H9 (cell line): Measurements from ENCODE around the gene ACTN4. TPM values are rescaled to one million over a fixed set of nuclear protein-coding genes. Genes with fewer than 3 reads are reported as not detected.
A peak's percentile ranks its signal among the peaks of the same experiment; 100 is the strongest.

Experiments
- DNase-seq: peaks from one replicate; pipeline ENCODE4 v3.0.0-alpha.2; 2017
- H2AFZ ChIP-seq: one replicate; pipeline ENCODE4 v1.6.1; 2013; ENCODE audit warnings: mild to moderate bottlenecking, low read length, control low read depth, moderate library complexity
- H2AK5ac ChIP-seq: 2 replicates; pipeline ENCODE4 v1.6.1; 2013; ENCODE audit warnings: low read length, control low read depth, mixed read lengths; ENCODE audit not compliant: insufficient read length
- H2BK120ac ChIP-seq: one replicate; pipeline ENCODE4 v1.6.1; 2013; ENCODE audit warnings: low read depth, mild to moderate bottlenecking, low read length, control low read depth, inconsistent platforms; ENCODE audit not compliant: poor library complexity, severe bottlenecking
- H2BK12ac ChIP-seq: 2 replicates; pipeline ENCODE4 v1.6.1; 2013; ENCODE audit warnings: low read length, control low read depth, mixed read lengths, low read depth; ENCODE audit not compliant: insufficient read length
- H2BK15ac ChIP-seq: 2 replicates; pipeline ENCODE4 v1.6.1; 2013; ENCODE audit warnings: low read depth, low read length, control low read depth
- H2BK20ac ChIP-seq: one replicate; pipeline ENCODE4 v1.6.1; 2013; ENCODE audit warnings: low read depth, mild to moderate bottlenecking, low read length, control low read depth, inconsistent platforms; ENCODE audit not compliant: poor library complexity, severe bottlenecking
- H2BK5ac ChIP-seq: 2 replicates; pipeline ENCODE4 v1.6.1; 2013; ENCODE audit warnings: low read length, control low read depth, mixed read lengths; ENCODE audit not compliant: insufficient read length
- H3K14ac ChIP-seq: 2 replicates; pipeline ENCODE4 v1.6.1; 2013; ENCODE audit warnings: low read length, control low read depth; ENCODE audit not compliant: insufficient read depth
- H3K18ac ChIP-seq: 2 replicates; pipeline ENCODE4 v1.6.1; 2013; ENCODE audit warnings: low read depth, mild to moderate bottlenecking, mixed read lengths, low read length, control low read depth; ENCODE audit not compliant: insufficient read length
- H3K23ac ChIP-seq: 2 replicates; pipeline ENCODE4 v1.6.1; 2013; ENCODE audit warnings: low read length, control low read depth, mixed read lengths, low read depth; ENCODE audit not compliant: insufficient read length
- H3K23me2 ChIP-seq: 2 replicates; pipeline ENCODE4 v1.6.1; 2013; ENCODE audit warnings: low read depth, mild to moderate bottlenecking, mixed read lengths, low read length, control low read depth; ENCODE audit not compliant: insufficient read length, poor library complexity, severe bottlenecking
- H3K27ac ChIP-seq: 2 replicates; pipeline ENCODE4 v1.5.1; 2013; ENCODE audit warnings: low read length, control low read depth, mixed read lengths, low read depth; ENCODE audit not compliant: insufficient read length
- H3K27me3 ChIP-seq: 2 replicates; pipeline ENCODE4 v1.6.1; 2013; ENCODE audit warnings: low read length, control low read depth, inconsistent platforms; ENCODE audit not compliant: insufficient read depth
- H3K4ac ChIP-seq: 2 replicates; pipeline ENCODE4 v1.6.1; 2013; ENCODE audit warnings: low read depth, mild to moderate bottlenecking, control low read depth, inconsistent platforms, low read length, moderate library complexity
- H3K4me1 ChIP-seq: 2 replicates; pipeline ENCODE4 v1.6.1; 2013; ENCODE audit warnings: low read length, control low read depth, inconsistent platforms; ENCODE audit not compliant: insufficient read depth
- H3K4me2 ChIP-seq: 2 replicates; pipeline ENCODE4 v1.6.1; 2013; ENCODE audit warnings: low read length, control low read depth, mixed read lengths; ENCODE audit not compliant: insufficient read length, insufficient read depth
- H3K56ac ChIP-seq: 2 replicates; pipeline ENCODE4 v1.6.1; 2013; ENCODE audit warnings: low read depth, mild to moderate bottlenecking, mixed read lengths, low read length, control low read depth; ENCODE audit not compliant: insufficient read length
- H3K79me1 ChIP-seq: 2 replicates; pipeline ENCODE4 v1.6.1; 2013; ENCODE audit warnings: low read depth, mild to moderate bottlenecking, moderate library complexity, low read length, control low read depth, inconsistent platforms; ENCODE audit not compliant: insufficient read depth, poor library complexity, severe bottlenecking
- H3K79me2 ChIP-seq: 2 replicates; pipeline ENCODE4 v1.6.1; 2013; ENCODE audit warnings: low read length, control low read depth, inconsistent platforms; ENCODE audit not compliant: insufficient read depth
- H3K9ac ChIP-seq: 2 replicates; pipeline ENCODE4 v1.6.1; 2013; ENCODE audit warnings: low read length, control low read depth, mixed read lengths; ENCODE audit not compliant: insufficient read length; ENCODE audit errors: extremely low read depth
- H3K9me3 ChIP-seq: one replicate; pipeline ENCODE4 v1.6.1; 2013; ENCODE audit warnings: low read depth, low read length, inconsistent platforms; ENCODE audit not compliant: control insufficient read depth
- H3T11ph ChIP-seq: one replicate; pipeline ENCODE4 v1.6.1; 2013; ENCODE audit warnings: mild to moderate bottlenecking, low read length, control low read depth, inconsistent platforms
- H4K20me1 ChIP-seq: one replicate; pipeline ENCODE4 v1.6.1; 2013; ENCODE audit not compliant: control insufficient read depth, insufficient read length, insufficient read depth
- H4K5ac ChIP-seq: 2 replicates; pipeline ENCODE4 v1.6.1; 2013; ENCODE audit warnings: low read depth, mild to moderate bottlenecking, mixed read lengths, low read length, control low read depth; ENCODE audit not compliant: insufficient read length
- H4K8ac ChIP-seq: replicated peaks from 2 replicates; pipeline ENCODE4 v1.6.1; 2013; ENCODE audit warnings: low read length, control low read depth, mixed read lengths, low read depth; ENCODE audit not compliant: insufficient read length
- H4K91ac ChIP-seq: 2 replicates; pipeline ENCODE4 v1.6.1; 2013; ENCODE audit warnings: low read depth, mild to moderate bottlenecking, moderate library complexity, mixed read lengths, low read length, control low read depth; ENCODE audit not compliant: insufficient read length
- H3K27ac Mint-ChIP-seq, 3 experiments: 2 replicates in 2 of 3; 3 replicates in 1 of 3; pipeline ENCODE4 v1.8.0; 2020 to 2021; ENCODE audit warnings: mixed read lengths in 3 of 3, mild to moderate bottlenecking in 1 of 3, moderate library complexity in 1 of 3
- H3K27me3 Mint-ChIP-seq: 2 replicates; pipeline ENCODE4 v1.8.0; 2021; ENCODE audit warnings: low read depth, mild to moderate bottlenecking, moderate library complexity, mixed read lengths
- H3K36me3 Mint-ChIP-seq, 3 experiments: 2 replicates in 2 of 3; 3 replicates in 1 of 3; pipeline ENCODE4 v1.8.0; 2020 to 2021; ENCODE audit warnings: low read depth in 3 of 3, mixed read lengths in 3 of 3; ENCODE audit not compliant: insufficient read depth in 1 of 3
- H3K4me1 Mint-ChIP-seq, 2 experiments: 2 replicates each; pipeline ENCODE4 v1.8.0; 2020; ENCODE audit warnings: mixed read lengths in 2 of 2
- H3K4me3 Mint-ChIP-seq, 2 experiments: 2 replicates in 1 of 2; 3 replicates in 1 of 2; pipeline ENCODE4 v1.8.0; 2020 to 2021; ENCODE audit warnings: mild to moderate bottlenecking in 2 of 2, mixed read lengths in 2 of 2, moderate library complexity in 1 of 2
- H3K9me3 Mint-ChIP-seq, 2 experiments: 2 replicates in 1 of 2; 3 replicates in 1 of 2; pipeline ENCODE4 v1.8.0; 2020; ENCODE audit warnings: mild to moderate bottlenecking in 2 of 2, mixed read lengths in 2 of 2, moderate library complexity in 1 of 2
- CTCF ChIP-seq: fragments of 200-600 bp; sonication (generic); conservative IDR thresholded peaks from 3 replicates; pipeline ENCODE4 v1.8.0; 2021; ENCODE audit warnings: antibody characterized with exemption, mild to moderate bottlenecking
- WGBS: extraction: QIAGEN DNeasy Blood & Tissue Kit; methylation state at CpG from one replicate; pipeline ENCODE4 v1.1.7; 2013; ENCODE audit warnings: missing lambda C conversion rate, low lambda C conversion rate, mixed read lengths; ENCODE audit not compliant: insufficient read length; ENCODE audit errors: extremely low coverage; 5-methylcytosine and 5-hydroxymethylcytosine counted together
- total RNA-seq: library from RNA; stranded (reverse); gene quantifications from 2 replicates; pipeline ENCODE4 v1.2.1, GENCODE V29; 2021

ACTN4 gene
- total RNA-seq, 1 experiment from 2014 or later = 369 TPM

DNA sequence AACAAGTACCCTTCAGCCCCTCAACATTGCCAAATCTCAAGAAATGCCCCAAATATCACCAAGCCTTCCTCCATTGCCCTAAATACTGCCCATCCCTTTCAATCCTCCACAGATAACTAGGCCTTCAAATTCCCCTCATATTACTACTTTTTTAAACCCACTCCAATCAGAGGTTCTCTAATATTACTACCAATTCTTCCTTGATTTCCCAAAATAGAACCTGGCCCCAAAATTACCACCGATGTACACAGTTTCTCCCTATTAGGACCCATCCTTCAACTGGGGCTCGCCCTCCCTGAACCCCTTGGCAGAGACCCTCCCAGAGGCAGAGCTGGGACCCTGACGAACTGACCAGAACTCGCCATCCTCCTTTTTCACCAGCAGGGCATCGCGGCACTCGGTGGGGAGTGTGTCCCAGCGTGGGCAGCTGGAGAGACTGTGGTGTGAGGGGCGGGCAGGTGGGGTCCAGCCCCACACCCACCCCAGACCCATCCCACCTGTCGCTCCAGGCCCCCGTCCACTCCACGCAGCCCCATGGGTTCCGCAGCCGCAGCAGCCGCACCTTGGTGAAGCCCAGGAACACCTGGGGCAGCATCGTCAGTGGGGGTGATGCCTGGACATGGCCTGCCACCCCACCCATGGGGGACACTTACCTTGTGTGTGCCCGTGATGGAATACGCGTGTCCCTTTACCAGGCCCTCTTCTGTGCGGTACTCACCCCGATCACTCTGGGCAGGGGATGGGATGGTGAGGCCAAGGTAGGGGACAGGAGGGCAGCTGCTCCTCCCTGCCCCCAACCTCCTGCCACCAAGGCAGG is 90.7 kb downstream of the ACTN4 start:
- Mint-ChIP-seq H3K36me3 (peaks cover 0 to 6% (median 0%) of the 10 kb centered on the region in 3 experiments; a peak in 3 of 7 replicates), H3K27ac (no peak overlapping the region), H3K9me3 (no peaks in the 10 kb centered on the region; a peak in 1 of 5 replicates), H3K27me3 (peaks cover 26% of the 10 kb centered on the region), H3K4me3 (peak overlapping the region in 1 of 2 experiments; percentile 18; a peak in 4 of 5 replicates), H3K4me1 (peaks cover 4 to 10% of the 10 kb centered on the region in 2 experiments; a peak in 3 of 4 replicates)
- no peak overlapping the region for H2BK15ac ChIP-seq
- H2AK5ac ChIP-seq = no peak overlapping the region
- no peaks in the 10 kb centered on the region; the same call in 1 of the 2 replicates for H3K4me1 ChIP-seq
- H2AFZ ChIP-seq = no peak overlapping the region
- H3K14ac ChIP-seq = no peak overlapping the region
- no peaks in the 10 kb centered on the region for H4K20me1 ChIP-seq
- no peak overlapping the region for H3K56ac ChIP-seq
- TF ChIP-seq CTCF = peak; percentile 38; the same call in 2 of the 3 replicates
- H4K5ac ChIP-seq = no peak overlapping the region
- no peaks in the 10 kb centered on the region; the same call in 1 of the 2 replicates for H3K27me3 ChIP-seq
- no CpG with 5 or more reads among the region's 21 CpGs for WGBS
- H3T11ph ChIP-seq = no peak overlapping the region
- H3K79me1 ChIP-seq = no peaks in the 10 kb centered on the region
- H2BK5ac ChIP-seq = no peak overlapping the region
- no peak overlapping the region for H3K9ac ChIP-seq
- no peak overlapping the region for H2BK120ac ChIP-seq
- peak; percentile 27 for DNase-seq
- H3K18ac ChIP-seq = no peak overlapping the region
- H3K23ac ChIP-seq = no peak overlapping the region
- H3K79me2 ChIP-seq = no peaks in the 10 kb centered on the region
- no peak overlapping the region for H4K8ac ChIP-seq
- no peak overlapping the region for H2BK20ac ChIP-seq
- H3K27ac ChIP-seq = no peak overlapping the region
- peaks cover 8% of the 10 kb centered on the region for H3K23me2 ChIP-seq
- no peak overlapping the region for H3K4me2 ChIP-seq
- no peaks in the 10 kb centered on the region for H3K9me3 ChIP-seq
- no peak overlapping the region for H4K91ac ChIP-seq
- no peak overlapping the region for H3K4ac ChIP-seq
- no peak overlapping the region for H2BK12ac ChIP-seq
